IPS-NIHi7 (cell line): ENCODE measurements around the gene NFIA.

Source experiments
- DNase-seq: peaks from one replicate; pipeline ENCODE4 v3.0.0; 2012; ENCODE audit warnings: mixed read lengths; ENCODE audit errors: extremely low spot score

Gene NFIA

DNA sequence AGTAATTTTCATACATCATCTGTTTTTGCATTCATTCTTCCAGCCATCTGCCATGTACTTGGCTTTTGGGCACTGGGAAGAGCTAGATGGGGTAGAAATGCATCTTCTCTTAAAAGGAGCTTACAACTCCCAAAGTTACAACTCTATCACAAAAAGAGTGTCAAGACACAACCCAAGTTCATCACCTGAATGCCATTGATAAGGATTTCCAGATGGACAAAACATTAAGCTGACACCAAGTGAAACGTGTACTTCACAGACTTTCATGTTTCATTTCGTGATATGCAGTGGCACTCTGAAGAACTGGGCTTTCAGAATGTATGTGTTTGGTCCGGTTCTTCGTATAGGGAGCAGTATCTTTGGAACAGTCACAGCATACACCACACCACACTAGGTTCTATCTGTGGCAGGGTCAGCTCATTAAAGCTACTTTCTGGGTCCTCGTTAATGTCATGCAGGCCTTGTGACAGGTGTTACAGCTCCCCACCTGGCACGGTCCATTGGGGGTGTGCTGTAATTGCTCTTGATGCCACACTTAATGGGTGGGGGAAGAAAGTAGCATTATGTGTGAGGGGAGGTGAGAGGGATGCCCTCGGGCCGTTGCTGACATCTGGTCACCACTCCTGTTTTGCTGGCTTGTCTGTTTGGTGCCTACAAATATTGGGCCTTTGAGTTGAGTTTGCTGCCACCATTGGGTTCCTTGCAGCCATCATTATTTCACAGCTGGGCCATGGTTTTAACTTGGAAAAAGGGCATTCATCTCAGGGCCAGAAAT is 164.9 kb downstream of the NFIA start:
- no peak for DNase-seq

DNA sequence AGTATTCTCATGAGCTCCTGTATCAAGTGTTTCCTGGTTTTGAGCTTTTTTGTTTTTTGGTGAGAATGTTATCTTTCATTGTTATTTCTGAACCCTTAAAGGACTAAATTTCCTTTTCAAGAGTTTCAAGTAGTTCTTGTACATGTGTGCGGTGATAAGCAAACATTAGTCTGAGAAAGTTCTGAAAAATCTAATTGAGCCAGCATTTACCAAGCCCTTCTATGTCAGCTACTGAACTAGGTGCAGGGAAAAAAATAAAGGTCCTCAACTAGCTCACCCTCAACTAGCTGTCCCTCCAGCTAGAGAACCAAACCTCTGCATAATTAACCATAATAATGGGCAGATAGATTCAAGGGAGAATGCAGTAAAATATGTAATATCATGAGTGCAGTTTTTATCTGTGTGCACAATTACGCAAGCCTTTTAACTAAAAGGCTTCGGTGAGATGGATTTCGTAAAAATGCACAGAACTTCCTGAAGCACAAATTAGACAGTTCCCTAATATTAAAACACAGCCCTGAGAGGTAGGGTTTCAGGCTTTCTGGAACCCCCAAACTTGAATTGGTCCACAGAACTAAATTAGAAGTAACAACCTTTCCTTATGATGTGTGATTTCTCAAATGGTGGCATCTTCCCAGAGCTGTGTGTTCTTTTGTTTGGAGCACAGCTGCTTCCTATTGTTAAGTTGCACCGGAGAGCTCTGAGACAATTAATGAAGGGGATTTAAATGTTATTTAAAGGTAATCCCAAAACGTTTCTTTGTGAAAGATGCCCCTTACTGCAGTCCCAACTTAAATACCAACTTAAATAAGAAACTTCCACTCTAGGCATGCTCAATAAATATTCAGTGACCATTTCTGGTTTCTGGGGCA is 165.8 kb downstream of the NFIA start:
- DNase-seq, result no peak

DNA sequence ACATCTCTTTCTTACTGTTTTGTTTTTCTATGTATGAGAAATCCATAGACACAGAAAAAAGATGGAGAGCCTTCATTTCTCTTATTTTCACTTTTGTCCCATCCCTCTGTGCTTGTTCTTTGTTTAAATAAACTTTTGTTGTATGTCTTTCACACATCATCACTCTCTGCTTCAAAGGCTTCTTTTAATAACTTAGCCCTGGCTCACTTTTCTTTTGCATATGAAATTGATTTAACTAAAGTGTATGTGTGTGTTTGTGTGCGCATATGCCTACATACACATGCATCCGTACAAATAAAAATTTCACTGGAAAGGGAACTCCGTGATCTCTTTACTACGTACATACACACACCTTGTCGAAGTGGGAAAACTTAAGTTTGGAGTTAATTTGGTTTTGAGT is 168.6 kb downstream of the NFIA start:
- DNase-seq, result no peak

DNA sequence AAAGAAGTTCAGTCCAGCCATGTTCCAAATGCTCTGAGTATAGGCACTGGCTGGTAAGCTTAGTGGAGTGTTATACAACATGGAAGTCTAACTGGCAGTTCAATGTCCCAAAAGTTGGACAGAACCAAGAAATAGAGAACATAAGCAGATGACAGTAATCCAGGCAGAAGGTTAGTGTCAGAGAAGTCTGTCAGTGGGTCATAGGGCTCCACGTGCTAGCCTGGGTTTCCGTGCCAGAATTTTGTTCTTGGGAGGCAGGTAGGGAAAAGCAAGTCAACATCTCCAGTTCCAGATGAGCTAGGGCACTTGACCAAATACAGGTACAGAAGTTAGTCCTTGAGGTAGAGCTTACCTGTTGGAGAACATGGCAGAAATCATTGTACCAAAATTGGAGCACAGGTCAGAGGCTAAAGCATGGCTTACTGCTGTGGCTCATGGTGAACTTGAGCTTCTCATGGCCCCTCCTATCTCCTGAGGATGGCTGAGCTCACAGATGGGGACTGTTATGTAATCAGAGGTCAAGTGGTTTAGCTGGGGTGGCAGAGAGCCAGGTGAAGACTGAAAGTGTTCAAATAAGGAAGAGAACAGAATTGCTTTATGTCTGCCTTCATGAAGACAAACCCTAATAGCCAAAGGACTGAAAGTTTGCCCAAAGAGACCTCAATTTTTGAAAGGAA is 170.8 kb downstream of the NFIA start:
- DNase-seq, result no peak

DNA sequence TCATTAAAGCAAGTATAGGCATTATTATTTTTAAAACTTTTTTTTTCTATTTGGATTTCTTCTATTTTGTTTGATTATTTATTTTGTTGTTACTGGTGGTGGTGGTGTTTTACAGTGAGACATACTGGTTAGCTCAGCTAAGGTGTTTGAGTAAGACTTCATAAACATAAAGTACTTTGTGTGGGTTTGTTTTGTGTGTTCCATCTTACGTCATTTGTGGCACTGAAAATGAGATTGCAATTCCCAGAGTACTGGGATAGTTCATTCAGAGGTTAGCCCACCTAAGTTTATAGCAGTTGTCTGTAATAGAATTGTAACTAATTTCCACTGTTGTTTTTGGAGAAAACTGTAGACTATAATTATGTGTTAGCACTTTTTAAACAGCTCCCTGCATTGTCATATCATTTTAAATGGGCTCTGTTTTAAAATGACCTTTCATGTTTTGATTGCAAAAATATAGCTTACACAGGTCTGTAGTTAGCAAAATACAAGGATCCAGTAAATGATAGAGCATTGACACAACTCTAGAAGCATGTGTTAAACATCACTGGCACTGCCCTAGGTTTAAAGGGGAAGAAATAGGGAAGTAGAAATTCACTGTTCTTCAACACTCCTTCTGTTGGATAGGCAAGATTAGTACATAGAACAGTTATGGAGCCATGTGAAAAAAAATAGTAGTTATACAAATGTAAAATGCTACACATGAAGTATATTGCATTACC is 171.7 kb downstream of the NFIA start:
- DNase-seq, result no peak

DNA sequence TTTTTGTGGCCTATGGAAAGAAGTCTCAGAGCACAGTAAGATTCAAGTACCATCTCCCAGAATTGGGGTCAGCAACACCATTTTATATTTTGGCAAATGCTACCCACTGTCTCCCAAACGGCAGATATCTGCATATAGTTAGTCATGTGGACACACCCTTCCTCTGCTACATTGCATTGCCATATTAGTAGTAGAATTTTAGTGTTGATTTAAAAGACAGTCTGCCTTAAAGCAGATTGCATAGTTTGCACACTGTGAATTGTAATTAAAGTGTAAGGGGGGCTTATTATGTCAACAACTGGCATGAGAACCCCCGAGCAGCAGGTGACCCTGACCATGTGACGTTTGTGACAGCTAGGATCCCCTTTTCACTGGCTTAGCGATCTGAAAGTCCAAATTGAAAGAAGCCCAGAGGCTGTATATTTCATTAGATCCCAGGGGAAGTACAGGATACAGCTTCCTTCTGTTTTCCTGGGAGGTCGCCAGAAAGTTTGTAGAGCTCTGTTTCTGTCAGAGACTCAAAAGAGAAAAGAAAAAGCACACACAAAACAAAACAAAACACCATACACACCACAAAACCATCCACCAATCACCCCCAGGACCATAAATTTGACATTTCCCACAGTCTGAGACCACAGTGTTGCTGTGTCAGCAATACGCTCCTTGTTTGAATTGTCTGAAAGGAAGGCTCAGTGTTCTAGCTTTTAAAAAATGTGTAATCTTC is 172.4 kb downstream of the NFIA start:
- DNase-seq, result no peak

DNA sequence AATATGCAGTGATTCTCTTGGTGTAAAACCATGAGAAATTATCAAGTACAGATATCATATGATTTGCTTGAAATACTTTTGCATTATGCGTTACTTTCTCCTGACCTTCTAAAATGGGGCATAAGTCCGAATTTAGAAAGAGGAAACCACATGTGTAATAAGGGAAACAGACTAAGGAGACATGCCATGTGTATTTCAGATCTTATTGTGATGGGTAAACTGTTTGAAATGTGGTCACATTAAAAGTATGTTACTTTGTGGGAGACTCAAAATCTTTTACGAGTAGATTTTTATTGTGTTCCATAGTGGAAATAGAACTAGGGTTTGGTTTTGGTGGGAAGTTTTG is 173.0 kb downstream of the NFIA start:
- no peak for DNase-seq

DNA sequence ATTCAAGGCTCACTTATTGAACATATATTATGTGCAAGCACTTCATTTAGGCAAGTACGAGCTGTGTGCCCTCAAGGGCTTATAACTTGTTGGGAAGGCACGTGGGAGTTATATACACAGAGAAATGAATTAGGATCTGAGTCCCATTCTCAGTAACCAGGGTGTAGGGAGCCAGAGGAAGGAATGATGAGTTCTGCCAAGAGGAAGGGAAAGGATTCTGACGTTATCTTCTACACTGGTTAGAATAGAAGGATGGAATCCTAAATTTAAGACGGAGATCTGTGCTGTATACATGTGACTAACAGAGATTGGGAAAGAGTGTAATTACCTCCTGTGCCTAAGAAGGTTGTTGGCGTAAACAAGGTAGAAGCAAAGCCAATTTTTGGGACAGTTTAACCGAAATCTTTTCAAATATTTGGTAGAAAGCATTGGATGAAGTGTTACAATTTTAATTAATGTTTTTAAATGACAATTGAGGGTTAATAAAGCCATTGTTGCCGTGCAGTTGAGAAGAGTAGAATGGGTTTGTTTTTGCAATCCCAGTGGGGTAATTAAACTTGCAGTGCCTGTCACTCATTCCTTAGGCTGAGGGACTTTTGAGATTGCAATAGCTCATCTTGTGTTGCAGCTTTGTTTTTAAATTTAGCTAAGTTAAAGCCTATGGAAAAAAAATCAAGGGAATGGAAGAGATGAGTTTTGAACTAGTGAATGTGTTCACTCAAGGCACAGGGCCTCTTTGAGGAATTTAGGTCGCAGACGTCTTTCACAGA is 177.2 kb downstream of the NFIA start:
- DNase-seq, result no peak

DNA sequence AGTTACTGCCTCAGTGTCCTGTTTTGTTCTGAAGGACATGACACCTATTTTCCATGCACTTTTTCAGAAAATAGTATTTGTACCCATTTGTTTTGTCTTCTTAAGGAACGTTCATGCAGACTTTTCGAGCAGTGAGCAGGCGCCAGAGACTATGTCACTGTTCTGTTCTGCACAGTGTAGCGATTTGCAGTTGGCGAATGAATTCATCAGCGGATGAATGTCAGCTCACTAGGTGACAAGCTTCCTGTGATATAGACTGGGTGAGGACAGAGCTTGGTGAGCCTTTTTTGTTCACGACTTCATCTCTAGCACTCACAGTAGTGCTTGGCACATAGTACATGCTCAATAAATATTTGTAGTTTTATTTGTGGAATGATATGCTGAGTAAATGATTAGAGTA is 177.8 kb downstream of the NFIA start:
- no peak for DNase-seq

DNA sequence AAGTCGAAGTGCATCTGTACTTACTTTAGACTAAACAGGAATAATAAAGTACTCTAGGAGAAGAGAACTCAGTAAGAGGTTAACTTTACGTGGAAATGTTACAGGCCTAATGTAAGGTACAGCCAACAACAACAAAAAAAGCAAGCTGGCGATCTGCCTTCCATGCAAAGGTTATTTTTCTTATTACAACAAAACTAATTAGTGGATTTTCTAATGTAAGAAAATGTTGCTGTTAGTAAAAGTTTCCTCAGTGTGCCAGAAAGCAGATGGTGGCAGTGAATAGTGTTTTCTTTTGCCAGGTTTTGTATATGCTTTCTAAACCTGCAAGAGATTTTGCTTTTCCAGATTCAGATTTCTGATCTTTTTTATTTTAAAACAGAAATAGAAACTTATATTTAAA is 179.2 kb downstream of the NFIA start:
- no peak for DNase-seq

DNA sequence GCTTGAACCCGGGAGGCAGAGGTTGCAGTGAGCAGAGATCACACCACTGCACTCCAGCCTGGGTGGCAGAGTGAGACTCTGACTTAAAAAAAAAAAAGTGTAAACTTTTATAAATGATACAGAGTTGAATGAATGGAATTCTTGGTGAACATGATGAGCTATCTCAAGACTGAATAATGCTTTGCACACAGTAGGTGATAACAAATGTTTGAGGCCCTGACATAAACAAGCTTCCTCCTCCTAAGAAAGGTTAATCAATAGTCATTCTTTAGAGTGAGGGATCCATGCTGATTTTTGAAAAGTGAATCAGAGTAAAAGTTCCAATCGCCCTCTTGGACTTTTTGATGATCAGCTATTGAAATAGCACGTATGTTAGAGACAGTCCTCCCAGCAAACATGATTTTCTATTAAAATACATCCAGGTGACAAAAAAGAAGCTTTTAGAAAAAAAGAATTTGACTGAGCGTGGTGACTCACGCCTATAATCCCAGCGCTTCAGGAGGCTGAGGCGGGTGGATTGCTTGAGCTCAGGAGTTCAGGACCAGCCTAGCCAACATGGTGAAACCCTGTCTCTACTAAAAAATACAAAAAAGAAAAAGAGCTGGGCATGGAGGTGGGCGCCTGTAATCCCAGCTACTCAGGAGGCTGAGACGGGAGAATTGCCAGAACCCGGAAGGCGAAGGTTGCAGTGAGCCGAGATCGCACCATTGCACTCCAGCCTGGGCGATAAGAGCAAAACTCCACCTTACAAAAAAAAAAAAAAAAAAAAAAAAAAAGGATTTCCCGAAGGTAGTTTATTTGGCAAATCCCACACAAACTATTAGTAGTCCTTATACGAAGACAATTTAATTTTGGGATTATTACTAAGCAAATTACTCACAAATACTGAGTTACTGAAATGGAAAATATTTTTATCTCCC is 181.8 kb downstream of the NFIA start:
- no peak for DNase-seq

DNA sequence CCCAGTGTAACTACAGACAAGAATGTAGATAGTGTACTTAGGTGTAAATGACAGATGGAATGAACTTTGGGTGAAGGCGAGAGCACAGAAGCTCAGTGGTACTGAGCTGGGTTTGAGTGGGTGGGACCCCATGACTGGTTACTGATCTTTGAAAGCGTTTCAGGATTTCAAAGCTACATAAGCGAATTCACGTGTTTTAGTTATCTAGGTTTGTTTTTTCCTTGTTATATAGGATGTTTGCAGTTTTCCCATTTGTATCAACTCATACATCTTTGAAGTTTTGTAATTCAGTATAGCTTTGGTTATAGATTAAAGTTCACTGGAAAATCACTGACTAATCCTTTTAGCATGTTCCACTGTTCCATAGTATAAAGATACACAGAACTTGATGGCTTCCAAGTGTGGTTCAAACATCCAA is 182.5 kb downstream of the NFIA start:
- DNase-seq, result no peak

DNA sequence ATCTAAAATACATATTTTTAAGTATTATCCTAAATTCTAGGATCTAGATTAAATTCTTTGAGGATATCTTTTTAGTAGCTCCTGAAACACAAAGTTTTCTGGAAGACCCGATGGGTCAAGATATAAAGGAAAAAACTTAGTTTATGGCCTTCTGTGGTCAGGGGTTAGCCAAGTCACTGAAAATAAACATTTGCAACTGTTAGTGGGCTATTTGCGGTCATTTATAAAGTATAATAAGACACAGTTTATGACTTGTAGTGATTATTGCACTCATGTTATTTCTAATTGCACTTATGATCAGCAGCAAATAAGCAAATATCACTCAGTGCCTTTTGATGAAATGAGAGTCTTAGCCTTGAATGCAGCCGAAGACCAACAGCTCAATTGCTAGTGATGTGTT is 183.3 kb downstream of the NFIA start:
- DNase-seq, result no peak

DNA sequence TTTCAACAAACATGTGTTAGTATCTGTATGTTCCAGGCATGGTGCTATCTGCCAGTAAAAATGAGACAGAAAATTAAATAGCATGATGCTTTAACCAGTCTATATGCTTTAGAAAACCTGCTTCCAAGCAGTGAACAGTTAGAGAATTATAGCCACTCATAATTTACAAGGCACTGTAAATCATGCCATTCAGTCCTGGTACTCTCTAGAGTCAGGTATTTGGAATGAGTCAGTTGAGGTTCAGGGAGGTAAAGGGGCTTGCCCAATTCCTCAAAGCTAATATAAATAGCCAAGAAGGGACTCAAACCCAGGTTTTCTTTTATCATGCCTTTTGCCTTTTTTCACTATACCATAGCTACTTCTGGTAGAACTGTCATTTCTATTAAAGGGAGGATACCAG is 184.4 kb downstream of the NFIA start:
- DNase-seq, result no peak

DNA sequence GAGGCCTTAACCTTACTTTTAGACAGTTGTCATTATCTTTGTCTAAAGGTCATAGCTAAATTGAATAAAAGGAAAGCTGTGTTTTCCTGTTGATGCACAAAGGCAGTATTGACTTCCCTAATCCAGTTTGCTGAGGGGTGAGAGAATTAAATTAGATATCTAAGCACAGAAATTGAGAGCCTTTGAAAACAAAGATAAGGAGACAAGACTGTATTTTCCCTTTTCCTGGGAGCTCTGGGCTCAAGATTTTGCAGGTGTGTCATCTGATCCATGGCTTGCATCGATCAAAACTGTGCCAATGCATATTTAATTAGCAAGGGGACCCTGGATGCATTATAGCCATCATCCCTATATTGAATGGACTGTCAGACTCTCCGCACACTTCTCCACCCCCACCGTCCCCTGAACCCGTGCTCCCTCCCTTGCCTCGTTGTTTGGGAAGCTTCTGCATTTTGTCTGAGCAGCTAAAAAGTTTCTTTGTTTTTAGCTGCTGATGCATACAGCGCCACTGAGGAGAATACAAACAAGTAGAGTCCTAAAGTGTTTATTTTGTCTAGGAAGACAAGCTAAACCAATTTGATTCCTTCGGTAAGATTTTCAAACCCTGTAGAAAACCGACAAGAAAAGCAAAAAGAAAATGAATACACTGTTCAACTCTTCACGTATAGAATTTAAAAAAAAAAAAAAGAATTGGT is 186.3 kb downstream of the NFIA start:
- no peak for DNase-seq

DNA sequence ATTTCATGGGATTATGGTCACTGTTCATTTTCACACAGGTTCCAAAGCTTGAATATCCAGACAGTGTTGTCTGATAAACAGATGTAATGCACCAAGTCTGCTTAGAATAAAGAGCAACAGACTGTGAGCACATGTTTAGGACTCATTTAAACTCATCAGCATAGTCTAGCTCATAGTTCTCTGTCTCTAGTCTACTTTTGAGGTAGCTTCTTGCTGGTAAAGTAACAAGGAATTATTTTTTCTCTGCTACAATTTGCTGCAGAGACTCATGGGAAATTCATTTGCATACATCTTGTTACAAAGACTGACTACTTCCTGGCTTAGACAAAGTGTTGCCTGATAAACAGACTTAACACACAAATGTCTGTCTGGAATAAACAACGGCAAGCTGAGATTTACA is 187.2 kb downstream of the NFIA start:
- no peak for DNase-seq

DNA sequence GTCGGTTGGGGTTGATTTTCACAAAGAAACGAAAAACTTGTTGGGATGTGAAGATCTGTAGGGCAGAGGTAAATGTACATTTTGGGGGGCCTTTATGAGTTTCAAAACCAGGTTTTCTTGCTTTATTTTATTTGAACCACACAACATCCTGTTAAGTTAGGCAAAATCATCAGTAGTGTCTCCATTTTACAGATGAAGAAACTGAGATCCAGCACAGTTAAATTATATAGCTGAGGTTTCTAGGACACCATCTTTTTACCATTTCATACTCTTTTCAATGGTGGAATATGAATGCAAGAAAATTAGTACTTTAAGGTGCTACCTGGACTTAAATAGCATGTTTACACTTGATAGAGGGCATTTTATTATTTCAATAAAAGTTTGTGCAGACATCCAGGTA is 187.7 kb downstream of the NFIA start:
- no peak for DNase-seq

DNA sequence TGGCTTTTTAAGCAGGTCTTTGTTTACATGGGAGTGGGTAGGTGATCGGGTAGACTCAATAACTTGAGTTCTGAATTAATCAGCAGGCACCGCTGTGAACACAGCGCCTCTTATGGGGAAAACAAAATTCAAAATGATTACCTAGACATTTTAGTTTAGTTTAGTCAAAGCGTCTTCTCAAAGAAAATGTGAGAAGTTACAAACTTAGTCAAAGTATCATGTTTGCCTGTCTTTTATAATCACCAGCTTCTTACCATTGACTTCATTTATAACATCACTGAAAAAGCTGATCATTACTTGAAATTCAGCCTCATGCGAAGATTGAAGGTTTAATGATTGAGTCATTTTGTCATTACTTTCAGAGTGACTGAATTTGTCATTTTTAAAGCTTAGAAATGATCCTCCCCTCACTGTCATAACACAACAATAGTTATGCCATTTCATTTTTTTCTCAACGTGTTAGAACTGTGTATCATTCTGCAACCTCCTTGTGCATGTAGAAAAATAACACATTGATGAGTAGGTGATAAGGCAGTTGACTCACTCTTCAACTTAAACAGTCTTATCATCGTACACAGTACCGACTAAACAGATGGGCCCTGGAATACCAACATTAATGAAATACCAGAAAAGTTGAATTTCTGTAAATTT is 188.5 kb downstream of the NFIA start:
- DNase-seq, result no peak
